ENCODE data around the gene ZG16B.

Gene ZG16B

GRCh38 chr16:2867987-2868789 lies 38.1 kb downstream of the ZG16B start:
- DNase-seq (ENCODE audit: low spot score), result peak; percentile 87

- no peak for DNase-seq (ENCODE audit: low spot score)
Observed at GRCh38 chr16:2871926-2872325, 41.8 kb downstream of the ZG16B start.

GRCh38 chr16:2874032-2874911 lies 44.2 kb downstream of the ZG16B start:
- no peak for DNase-seq (ENCODE audit: low spot score)

- DNase-seq (ENCODE audit: low spot score), result peak; percentile 69
Observed at GRCh38 chr16:2874912-2875362, 44.8 kb downstream of the ZG16B start.

GRCh38 chr16:2879854-2880508 lies 49.9 kb downstream of the ZG16B start:
- DNase-seq (ENCODE audit: low spot score), result no peak
